HG03565 (cell line): ENCODE results near the gene KPNA6.
"Not testable (repeated sequence)": the region's sequence is repeated elsewhere in the genome, so short reads cannot be mapped to it uniquely, and the experiment has no call there.

Source experiments
- ATAC-seq: cut with Tn5 transposase; IDR thresholded peaks from one replicate; pipeline ENCODE4 v1.9.1; 2021; ENCODE audit warnings: mild to moderate bottlenecking, moderate library complexity; ENCODE audit not compliant: unreplicated experiment

The KPNA6 gene

GRCh38 chr1:32138965-32139364, 31.1 kb downstream of the KPNA6 start:
- no peak for ATAC-seq

- no peak for ATAC-seq
These were observed 34.8 kb downstream of the KPNA6 start for GRCh38 chr1:32142446-32143301.

GRCh38 chr1:32143302-32143695, 35.4 kb downstream of the KPNA6 start:
- not testable (repeated sequence) for ATAC-seq

GRCh38 chr1:32144033-32144432, 36.2 kb downstream of the KPNA6 start:
- ATAC-seq: no peak

- ATAC-seq: not testable (repeated sequence)
These were observed 39.9 kb downstream of the KPNA6 start for GRCh38 chr1:32147799-32148198.

- no peak for ATAC-seq
These were observed 43.0 kb downstream of the KPNA6 start for GRCh38 chr1:32150847-32151246.

GRCh38 chr1:32151319-32151787, 43.5 kb downstream of the KPNA6 start:
- no peak for ATAC-seq

- ATAC-seq: no peak
These were observed 51.3 kb downstream of the KPNA6 start for GRCh38 chr1:32159189-32159588.

GRCh38 chr1:32163405-32163804, 55.5 kb downstream of the KPNA6 start:
- no peak for ATAC-seq

- not testable (repeated sequence) for ATAC-seq
These were observed 57.8 kb downstream of the KPNA6 start for GRCh38 chr1:32165633-32166032.

GRCh38 chr1:32170991-32171390, 63.1 kb downstream of the KPNA6 start:
- ATAC-seq: no peak

GRCh38 chr1:32172621-32173245, 64.9 kb downstream of the KPNA6 start:
- ATAC-seq: no peak

- no peak for ATAC-seq
These were observed 70.7 kb downstream of the KPNA6 start for GRCh38 chr1:32178380-32179192.

- no peak for ATAC-seq
These were observed 71.3 kb downstream of the KPNA6 start for GRCh38 chr1:32179193-32179442.

GRCh38 chr1:32179443-32180185, 71.8 kb downstream of the KPNA6 start, which contains the start of gene TXLNA:
TXLNA (plus strand) TSS chr1:32179675; CDS start chr1:32180346, 671 bp downstream.
- peak; percentile 65 for ATAC-seq

- no peak for ATAC-seq
These were observed 72.6 kb downstream of the KPNA6 start for GRCh38 chr1:32180186-32181060.

GRCh38 chr1:32181065-32181464, 73.2 kb downstream of the KPNA6 start:
- ATAC-seq: no peak

GRCh38 chr1:32181563-32181962, 73.7 kb downstream of the KPNA6 start:
- no peak for ATAC-seq

GRCh38 chr1:32182060-32182459, 74.2 kb downstream of the KPNA6 start:
- ATAC-seq: no peak

GRCh38 chr1:32184650-32185049, 76.8 kb downstream of the KPNA6 start:
- no peak for ATAC-seq
